ENCODE measurements around the gene DOCK4. TPM values are rescaled to one million over a fixed set of nuclear protein-coding genes. Genes with fewer than 3 reads are reported as not detected.
A peak's percentile ranks its signal among the peaks of the same experiment; 100 is the strongest.
"Not testable (repeated sequence)": the region's sequence is repeated elsewhere in the genome, so short reads cannot be mapped to it uniquely, and the experiment has no call there.

The DOCK4 gene, protein sequence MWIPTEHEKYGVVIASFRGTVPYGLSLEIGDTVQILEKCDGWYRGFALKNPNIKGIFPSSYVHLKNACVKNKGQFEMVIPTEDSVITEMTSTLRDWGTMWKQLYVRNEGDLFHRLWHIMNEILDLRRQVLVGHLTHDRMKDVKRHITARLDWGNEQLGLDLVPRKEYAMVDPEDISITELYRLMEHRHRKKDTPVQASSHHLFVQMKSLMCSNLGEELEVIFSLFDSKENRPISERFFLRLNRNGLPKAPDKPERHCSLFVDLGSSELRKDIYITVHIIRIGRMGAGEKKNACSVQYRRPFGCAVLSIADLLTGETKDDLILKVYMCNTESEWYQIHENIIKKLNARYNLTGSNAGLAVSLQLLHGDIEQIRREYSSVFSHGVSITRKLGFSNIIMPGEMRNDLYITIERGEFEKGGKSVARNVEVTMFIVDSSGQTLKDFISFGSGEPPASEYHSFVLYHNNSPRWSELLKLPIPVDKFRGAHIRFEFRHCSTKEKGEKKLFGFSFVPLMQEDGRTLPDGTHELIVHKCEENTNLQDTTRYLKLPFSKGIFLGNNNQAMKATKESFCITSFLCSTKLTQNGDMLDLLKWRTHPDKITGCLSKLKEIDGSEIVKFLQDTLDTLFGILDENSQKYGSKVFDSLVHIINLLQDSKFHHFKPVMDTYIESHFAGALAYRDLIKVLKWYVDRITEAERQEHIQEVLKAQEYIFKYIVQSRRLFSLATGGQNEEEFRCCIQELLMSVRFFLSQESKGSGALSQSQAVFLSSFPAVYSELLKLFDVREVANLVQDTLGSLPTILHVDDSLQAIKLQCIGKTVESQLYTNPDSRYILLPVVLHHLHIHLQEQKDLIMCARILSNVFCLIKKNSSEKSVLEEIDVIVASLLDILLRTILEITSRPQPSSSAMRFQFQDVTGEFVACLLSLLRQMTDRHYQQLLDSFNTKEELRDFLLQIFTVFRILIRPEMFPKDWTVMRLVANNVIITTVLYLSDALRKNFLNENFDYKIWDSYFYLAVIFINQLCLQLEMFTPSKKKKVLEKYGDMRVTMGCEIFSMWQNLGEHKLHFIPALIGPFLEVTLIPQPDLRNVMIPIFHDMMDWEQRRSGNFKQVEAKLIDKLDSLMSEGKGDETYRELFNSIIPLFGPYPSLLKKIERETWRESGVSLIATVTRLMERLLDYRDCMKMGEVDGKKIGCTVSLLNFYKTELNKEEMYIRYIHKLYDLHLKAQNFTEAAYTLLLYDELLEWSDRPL (N-terminal part only)
- 27.7 and 38.0 TPM in 2 replicates for total RNA-seq (2014; rRNA removed; shearing (Covaris generic))
- 19.3 and 35.0 TPM in 2 replicates for polyA plus RNA-seq (2014; cell fraction: nucleus; rRNA removed)

DNA sequence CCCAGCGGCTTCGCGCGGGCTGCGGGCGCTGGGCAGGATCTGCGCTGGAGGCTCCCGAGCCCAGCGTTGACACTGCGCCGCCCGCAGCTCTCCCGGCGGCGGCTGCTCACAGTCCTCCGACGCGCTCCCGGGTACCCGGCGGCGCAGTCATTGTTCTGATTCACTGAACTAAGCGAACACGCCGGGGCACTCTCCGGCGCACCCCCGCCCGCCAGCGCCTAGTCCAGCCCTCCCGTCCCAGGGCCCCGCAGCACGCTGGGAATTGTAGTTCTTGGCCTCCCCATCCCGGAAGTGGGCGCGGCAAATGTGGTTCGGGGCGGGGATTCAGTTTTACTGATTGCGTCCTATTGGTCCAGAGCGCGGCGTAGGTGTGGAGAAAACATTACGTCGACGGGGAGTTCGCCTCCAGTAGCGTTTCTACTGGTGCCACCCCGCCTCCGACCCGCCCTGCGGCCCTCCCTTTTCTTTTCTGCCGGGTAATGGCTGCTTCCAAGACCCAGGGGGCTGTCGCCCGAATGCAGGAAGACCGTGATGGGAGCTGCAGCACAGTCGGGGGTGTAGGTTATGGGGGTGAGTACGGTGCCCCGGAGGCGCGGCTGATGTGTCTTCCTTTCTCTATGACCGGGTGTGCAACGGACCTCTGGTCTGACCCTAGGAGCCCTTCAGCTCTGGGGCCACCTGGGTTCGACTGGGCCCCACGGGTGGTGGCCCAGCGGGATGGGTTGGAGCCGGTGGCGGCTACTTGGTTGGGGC is at the start of gene DOCK4, which contains the start of gene ZNF277:
Gene DOCK4, minus strand, starts transcription at position 162 of the 753 bp plus-strand sequence. CDS start 261 bp downstream, outside the sequence.
Gene ZNF277, plus strand, starts transcription at position 458 of the 753 bp plus-strand sequence. Its CDS starts 22 bp downstream, at position 480.
- peak; percentile 100 for DNase-seq (ENCODE audit: extremely low read depth, low read depth)

GRCh38 chr7:112255388-112255720 is 49.2 kb upstream of the DOCK4 start:
- no peak for DNase-seq (ENCODE audit: extremely low read depth, low read depth)

DNA sequence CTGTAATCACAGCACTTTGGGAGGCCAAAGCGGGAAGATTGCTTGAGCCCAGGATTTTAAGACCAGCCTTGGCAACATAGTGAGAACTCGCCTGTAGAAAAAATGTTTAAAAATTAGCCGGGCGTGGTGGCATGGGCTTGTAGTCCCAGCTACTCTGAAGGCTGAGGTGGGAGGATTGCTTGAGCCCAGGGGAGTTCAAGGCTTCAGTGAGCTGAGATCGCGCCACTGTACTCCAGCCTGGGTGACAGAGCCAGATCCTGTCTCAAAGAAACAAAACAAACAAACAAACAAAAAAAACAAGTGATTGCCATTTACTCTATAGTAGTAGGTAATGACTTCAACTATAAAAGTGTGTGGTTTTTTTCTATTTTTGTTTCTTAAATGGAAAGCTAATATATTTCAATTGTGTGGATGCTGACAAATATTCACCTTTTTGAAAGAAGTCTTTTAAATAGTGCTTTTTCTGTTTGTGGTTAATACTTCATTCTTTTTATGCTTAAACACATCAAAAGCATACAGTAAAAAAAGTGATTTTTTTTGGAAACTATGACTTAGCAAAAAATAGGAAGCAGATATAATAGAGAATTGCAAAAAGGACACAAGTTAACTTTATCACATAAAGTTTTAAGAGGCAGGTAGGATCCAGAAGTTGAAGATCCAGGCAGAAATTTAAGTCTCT is 48.6 kb upstream of the DOCK4 start:
- DNase-seq (ENCODE audit: extremely low read depth, low read depth): no peak

DNA sequence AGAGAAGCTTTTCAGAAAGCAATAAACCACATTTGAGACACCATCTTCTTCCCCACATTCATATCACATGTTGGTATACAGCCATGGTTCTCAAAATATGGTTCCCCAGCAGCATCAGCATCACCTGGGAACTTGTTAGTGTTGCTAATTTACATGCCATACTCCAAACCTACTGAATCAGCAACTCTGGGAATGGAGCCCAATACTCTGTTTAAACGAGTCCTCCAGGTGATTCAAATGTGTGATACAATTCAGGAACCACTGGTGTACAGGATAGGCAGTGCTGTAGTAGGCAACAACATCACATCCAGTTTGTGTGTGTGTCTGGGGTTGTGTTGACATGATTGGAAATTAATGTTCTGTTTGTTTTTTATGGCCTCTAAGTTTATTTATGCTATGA is 48.0 kb upstream of the DOCK4 start:
- no peak for DNase-seq (ENCODE audit: extremely low read depth, low read depth)

GRCh38 chr7:112252691-112253090 is 46.5 kb upstream of the DOCK4 start:
- no peak for DNase-seq (ENCODE audit: extremely low read depth, low read depth)

GRCh38 chr7:112252141-112252540 is 45.9 kb upstream of the DOCK4 start:
- DNase-seq (ENCODE audit: extremely low read depth, low read depth): no peak

- DNase-seq (ENCODE audit: extremely low read depth, low read depth): not testable (repeated sequence)
These were observed 43.8 kb upstream of the DOCK4 start for GRCh38 chr7:112249967-112250366.

DNA sequence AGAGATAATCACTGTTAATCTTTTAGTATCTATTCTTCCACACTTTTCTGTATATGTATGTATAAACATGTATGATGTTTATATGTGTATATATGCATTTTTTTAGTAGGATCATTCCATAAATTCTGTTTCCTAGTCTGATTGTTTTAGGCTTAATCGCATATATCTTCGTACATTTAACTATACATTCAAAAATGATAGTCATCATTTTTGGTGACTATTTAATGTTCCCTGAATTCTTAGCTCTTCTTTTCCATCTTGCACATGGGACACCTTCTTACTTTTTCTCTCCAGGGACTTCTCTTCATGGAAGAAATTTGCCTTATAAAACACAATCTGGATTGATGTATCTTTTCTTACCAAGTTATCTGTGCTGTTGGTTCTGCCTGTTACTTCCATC is 42.4 kb upstream of the DOCK4 start:
- DNase-seq (ENCODE audit: extremely low read depth, low read depth): no peak

DNA sequence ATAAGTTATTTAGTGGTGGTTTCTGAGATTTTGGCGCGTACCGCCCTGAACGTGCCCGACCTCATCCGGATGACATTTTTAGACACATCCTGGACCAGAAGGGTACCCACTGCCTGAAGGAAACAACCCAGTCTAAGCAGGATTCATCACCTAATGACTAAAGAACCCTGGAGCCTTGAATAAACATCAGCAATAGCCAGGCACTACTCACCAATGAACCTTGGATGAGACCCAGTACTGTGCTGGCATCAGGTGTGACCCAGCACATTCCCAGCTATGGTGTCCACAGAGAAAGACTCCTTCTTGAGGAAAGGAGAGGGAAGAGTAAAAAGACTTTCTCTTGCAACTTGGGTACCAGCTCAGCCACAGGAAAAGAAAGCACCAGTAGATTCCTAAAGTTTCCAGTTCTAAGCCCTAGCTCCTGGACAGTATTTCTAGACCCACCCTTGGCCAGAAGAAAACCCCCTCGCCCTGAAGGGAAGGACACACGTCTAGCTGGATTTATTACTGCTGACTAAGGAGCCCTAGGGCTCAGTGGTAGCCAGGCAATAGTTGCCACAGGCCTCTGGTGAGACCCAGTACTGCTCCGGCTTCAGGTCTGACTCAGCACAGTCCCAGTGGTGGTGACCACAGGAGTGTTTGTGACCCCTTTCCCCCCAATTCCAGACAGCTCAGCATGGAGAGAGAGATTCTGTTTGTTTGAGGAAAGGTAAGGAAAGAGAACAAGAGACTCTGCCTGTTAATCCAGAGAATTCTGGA is 32.8 kb upstream of the DOCK4 start:
- no peak for DNase-seq (ENCODE audit: extremely low read depth, low read depth)

- no peak for DNase-seq (ENCODE audit: extremely low read depth, low read depth)
These were observed 32.1 kb upstream of the DOCK4 start for GRCh38 chr7:112238330-112238729.

- DNase-seq (ENCODE audit: extremely low read depth, low read depth): no peak
These were observed 30.4 kb upstream of the DOCK4 start for GRCh38 chr7:112236597-112236996.

DNA sequence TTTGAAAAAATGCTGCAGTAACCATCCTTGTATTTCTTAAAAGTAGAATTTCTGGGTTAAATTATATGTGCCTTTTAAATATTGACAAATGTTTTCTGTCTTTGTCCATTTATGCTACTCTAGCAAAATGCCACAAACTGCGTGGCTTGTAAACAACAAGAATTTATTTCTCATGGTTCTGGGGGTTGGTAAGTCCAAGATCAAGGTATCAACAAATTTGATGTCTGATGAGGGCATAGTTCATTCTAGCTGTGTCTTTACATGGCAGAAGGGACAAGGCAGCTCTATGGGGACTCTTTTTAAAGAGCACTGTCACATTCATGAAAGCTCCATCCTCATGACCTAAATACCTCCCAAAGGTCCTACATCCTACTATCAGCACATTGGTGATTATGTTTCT is 27.9 kb upstream of the DOCK4 start:
- DNase-seq (ENCODE audit: extremely low read depth, low read depth): no peak

- no peak for DNase-seq (ENCODE audit: extremely low read depth, low read depth)
These were observed 27.0 kb upstream of the DOCK4 start for GRCh38 chr7:112233048-112233697.

DNA sequence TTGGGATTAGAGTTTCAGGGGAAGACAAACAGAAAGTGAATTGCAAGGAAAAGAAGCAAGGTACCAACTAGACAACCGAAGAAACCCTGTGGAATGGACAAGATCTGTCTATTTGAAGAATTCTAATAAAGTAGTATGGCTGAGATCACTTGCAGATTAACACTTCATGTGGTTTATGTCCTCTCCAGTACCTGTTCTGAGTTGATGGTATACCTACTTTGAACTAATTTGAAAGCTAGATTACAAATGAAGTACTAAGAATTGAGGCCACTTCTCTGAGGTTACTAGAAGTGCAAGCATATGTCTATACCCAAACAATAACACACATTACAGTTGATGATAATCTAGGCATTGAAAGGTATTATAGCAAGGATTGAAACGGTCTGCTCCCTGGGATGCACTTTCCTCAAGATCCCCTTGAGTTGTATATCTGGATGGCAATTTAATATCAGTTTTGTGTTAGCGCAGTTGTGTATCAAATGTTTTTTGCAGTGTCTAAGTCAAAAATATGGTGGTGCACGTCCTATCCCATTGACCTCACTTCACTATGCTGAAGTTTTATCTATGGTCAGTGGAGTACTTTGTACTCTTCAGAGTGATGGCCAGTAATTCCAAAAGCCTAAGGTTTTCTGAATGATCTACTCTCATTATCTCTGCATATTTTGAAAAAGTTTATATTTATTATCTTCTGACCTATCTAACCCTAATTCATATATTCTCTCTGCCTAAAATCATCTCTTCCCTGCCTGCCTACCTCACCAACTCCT is 26.2 kb upstream of the DOCK4 start:
- DNase-seq (ENCODE audit: extremely low read depth, low read depth): no peak

DNA sequence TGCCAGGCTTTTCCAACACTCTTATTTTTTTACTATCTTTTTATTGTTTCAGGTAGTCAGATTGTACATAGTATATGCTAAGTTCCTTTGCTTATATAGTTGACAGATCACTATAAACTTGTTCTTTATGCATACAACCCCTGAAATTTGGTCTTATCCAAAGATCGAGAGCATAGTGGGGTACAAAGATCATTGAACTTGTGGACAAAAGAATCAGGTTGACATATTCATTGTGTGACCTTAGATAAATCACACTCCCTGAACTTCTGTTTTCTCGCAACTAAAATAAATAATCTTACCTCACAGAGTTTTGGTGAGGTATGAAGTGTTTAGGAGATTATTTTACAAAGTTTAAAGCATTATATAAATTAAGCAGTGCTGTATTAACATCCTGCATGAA is 22.4 kb upstream of the DOCK4 start:
- DNase-seq (ENCODE audit: extremely low read depth, low read depth): no peak

- no peak for DNase-seq (ENCODE audit: extremely low read depth, low read depth)
These were observed 20.6 kb upstream of the DOCK4 start for GRCh38 chr7:112226701-112227276.

DNA sequence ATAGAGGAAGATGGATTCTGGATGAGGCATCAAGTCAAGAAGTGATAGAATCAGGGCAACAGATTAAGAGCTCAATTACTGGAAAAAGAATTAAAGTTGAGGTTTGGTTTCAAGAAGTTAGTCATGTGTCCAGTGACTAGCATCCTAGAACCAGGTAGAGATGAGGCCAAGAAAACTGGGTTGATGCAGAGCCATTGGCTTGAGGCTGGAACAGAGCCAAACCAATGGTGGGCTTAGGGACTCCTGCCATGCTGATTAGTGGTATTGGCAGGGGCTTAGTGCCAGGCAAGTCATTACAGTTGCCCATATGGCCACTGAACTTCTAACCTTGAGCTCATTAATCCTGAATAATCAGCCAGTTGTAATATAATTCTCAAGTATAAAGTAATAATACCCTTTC is 18.8 kb upstream of the DOCK4 start:
- no peak for DNase-seq (ENCODE audit: extremely low read depth, low read depth)

Data from NCI-H460 (cell line).